GM21737 (cell line): ENCODE data around the gene MYO1C.
"Not testable (repeated sequence)": the region's sequence is repeated elsewhere in the genome, so short reads cannot be mapped to it uniquely, and the experiment has no call there.

Experiments
- ATAC-seq: cut with Tn5 transposase; IDR thresholded peaks from one replicate; pipeline ENCODE4 v1.9.1; 2021; ENCODE audit warnings: mild to moderate bottlenecking, moderate library complexity; ENCODE audit not compliant: unreplicated experiment

Gene MYO1C

DNA sequence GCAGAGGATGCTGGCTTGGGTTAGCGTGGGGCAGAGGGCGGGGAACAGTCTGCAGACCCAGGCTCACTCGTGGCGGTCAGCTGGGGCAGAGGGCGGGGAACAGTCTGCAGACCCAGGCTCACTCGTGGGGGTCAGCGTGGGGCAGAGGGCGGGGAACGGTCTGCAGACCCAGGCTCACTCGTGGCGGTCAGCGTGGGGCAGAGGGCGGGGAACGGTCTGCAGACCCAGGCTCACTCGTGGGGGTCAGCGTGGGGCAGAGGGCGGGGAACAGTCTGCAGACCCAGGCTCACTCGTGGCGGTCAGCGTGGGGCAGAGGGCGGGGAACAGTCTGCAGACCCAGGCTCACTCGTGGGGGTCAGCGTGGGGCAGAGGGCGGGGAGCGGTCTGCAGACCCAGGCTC lies 16.2 kb upstream of the MYO1C start:
- ATAC-seq, result not testable (repeated sequence)

- ATAC-seq, result no peak
These were observed 14.3 kb upstream of the MYO1C start for GRCh38 chr17:1506649-1507267.

- no peak for ATAC-seq
These were observed 13.1 kb upstream of the MYO1C start for GRCh38 chr17:1505586-1505985.

- no peak for ATAC-seq
These were observed 12.4 kb upstream of the MYO1C start for GRCh38 chr17:1504866-1505265.

DNA sequence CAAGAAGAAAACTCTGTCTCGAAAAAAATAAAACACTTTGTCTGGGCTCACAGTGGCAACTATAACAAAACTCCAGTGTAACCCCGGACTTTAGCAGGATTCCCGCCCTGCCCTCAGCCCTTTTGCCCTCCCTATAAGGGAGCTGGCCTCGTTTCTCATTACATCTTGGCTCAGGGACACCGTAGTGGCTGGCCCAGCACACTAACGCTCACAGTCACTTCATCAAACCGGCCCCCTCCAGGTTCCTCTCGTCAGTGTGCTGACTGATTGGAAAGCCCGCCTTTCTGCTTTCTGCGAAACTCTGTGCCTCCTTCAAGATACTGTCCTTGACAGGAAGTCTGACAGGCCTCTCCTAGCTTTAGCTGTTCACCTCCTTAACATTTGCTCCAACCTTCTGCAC lies 11.2 kb upstream of the MYO1C start:
- ATAC-seq, result no peak

GRCh38 chr17:1498869-1499268 lies 6.4 kb upstream of the MYO1C start:
- ATAC-seq, result no peak

DNA sequence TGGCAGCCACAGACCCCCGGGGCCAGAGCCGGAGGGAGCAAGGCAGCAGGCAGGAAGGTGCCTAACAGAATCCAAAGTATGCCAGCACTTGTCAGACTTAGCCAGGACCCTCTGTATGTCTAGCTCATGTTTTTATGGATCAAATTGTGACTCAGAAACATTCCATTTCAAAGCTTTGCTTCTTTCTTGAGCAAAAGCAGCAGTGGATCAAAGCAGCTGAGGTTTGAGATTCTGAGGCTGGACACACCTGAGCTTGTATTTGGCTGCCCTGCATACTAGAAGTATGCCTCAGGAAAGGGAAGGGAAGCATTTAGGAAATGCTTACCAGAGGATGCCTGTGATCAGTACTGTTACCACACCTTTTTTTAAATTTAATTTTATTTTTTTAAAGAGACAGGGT lies 5.7 kb upstream of the MYO1C start:
- no peak for ATAC-seq

GRCh38 chr17:1497831-1498230 lies 5.3 kb upstream of the MYO1C start:
- no peak for ATAC-seq

DNA sequence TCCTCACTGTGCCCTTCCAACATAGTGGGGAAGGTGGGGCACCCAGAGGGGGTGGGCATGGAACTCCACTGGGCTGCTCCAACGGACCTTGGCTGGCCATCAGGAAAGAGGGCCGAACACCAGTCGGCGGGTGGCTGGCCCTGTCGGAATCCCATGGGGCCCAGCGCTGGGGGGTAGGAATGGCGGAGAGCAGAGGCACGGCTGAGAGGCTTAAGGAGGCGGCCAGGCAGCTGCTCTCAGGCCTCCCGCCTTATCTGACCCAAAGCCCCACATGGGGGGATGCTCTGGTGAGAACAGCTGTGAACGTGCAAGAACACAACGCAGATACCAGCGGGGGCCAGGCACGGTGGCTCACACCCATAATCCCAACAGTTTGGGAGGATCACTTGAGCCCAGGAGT lies 4.4 kb upstream of the MYO1C start:
- ATAC-seq, result no peak

- no peak for ATAC-seq
These were observed 2.9 kb upstream of the MYO1C start for GRCh38 chr17:1495265-1495989.

- no peak for ATAC-seq
These were observed 2.3 kb upstream of the MYO1C start for GRCh38 chr17:1494736-1495253.

DNA sequence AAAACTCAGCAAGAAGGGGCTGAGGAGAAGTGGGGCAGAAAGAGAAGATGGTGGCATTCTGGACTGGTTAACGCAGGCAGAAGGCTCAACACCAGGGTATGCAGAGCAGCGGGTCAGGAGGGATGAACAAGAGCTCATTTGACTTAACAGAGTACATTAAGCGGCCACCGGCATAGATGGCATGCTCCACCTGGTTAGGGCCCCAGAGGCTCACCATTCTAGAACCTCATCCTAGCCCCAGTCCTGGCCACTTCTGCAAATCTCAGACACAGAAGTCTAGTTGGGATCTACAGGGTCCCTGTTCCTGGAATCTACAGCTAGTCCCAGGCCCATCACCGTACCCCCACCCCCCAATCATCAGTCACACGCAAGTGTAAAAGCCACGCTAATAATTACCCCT lies 1.7 kb upstream of the MYO1C start:
- ATAC-seq, result no peak

DNA sequence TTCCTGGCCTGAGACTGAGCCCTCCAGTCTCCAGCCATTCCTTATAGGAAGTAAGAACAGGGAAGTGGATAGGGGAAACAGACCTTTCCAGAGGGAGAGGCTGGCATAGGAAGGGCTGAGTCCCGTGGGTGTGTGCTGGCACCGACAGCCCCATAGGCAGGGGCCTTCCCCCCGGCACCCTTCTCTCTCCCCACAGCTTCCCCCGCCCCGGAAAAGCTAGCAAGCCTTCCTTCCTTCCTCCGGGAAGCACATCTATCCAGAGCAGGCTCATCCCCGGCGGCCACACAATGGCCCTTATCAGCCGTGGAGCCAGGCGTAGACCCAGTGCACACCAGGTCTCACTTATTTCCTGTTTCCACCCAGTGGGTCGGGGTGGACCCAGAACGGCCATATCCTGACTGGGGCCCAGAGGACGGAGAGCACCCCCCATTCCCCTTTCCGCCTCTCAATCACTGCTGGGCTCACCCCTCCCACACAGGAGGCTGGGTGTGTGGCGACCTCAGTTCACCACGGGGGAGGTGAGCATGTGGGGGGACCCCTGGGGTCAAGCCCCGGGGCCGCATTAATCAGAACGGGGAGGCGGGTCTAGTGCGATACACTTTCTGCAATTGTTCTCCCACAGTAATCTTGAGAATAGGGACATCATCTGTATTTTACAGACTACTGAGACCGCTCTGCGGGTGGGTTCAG lies 950 bp upstream of the MYO1C start:
- no peak for ATAC-seq

GRCh38 chr17:1491443-1492248 lies 840 bp downstream of the MYO1C start:
- no peak for ATAC-seq

DNA sequence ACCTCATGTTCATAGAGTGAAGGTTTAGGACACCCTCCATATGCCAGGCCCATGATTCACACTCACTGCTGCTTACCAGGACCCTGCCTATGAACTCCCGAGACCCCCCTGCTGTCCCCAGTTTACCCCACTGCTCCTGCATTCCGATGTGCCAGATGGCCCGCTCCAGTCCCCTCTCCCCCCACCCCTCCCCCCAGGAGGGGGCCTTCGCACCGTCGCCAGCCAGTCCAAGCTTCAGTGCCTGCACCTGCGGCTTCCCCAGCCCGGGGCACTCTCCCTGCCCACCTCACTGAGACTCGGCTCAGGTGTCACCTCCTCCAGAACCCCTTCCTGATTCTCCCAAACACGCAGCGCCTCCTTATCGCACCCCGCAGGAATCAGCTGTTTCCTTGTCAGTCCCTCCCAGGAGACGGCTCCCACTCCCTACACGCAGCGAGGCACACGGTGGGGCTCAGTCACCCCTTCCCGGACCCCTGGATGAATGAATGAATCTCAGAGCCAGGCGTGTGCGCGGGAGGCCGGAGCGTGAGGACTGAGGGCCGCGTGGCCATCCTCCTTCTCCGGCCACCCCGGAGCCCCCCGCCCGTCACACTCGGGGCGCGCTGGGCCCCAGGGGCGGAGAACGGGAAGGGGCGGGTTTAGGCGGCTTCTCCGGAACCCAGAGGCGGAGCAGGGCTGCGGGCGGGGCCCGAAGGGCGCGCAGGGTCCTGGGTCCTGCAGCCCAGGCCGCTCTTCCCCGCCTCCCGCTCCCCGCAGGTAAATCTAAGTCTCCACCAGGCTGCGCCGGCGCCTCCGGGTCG lies 1.6 kb downstream of the MYO1C start:
- ATAC-seq, result no peak

DNA sequence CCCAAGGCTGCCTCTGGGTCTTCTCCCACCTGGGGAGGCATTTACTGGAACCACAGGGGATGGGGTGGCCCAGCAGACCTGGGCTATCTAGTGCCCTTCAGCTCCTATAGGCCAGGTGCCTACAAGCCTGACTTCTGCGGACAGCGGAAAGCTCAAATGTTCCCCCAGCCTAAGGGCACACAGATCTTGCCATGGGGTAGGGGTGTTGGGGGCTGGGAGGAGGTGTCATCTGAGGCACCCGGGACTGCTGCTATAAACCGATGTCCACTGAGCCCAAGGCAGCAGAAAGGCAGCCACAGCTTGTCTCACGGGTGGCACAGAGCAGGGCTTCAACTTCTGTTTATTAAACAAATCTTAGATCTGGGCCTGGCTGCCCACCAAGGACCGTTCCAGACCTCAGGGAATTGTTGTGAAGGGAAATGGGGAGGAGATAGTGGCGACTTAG lies 3.6 kb downstream of the MYO1C start:
- no peak for ATAC-seq

DNA sequence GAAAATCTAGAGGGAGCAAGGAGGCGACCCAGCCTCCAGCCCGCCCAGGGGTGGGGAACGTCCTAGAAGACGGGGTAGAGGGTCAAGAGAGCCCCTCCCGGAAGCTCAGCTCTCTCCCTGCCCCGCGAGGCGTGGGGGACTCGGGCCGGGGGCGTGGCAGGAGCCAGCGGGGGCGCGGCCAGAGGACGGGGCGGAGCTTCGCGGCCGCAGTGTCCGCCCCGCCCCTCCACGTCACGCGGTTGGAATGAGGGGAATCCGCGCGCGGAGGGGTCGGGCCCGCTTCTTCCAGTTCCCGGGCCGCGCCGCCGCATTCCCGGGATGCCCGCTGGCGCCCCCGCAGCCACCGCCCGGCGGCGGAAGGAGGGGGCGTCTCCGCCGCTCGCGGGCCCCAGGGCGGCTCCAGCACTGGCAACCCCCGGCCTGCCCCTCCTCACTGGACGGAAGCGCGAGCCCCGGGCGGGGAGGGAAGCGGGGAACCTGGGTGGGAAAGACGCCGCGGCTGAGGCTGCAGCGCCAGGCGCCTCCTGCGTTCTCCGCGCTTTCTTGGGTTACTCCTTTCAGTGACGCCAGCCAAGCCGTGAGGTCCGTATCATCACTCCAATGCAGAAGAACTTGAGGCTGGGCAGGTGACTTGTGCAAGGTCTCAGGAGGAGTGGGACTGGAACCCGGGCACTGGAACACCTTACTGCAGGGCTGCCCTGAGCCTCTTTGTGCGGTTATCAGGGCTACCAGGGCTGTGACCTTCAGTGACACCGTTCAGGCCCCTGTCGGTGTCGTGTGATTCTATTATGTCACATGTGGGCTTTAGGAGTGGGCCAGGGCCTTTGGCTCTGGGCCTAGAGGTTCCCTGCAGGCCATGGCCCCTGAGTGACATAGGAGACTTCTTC lies 4.3 kb downstream of the MYO1C start:
- no peak for ATAC-seq

- ATAC-seq, result no peak
These were observed 5.4 kb downstream of the MYO1C start for GRCh38 chr17:1486802-1487695.
